Panc1 (cell line): ENCODE measurements around the gene SNX24. TPM values are rescaled to one million over a fixed set of nuclear protein-coding genes. Genes with fewer than 3 reads are reported as not detected.

ENCODE experiments used
- ATAC-seq: fragments of 200-7000 bp; cut with Tn5 transposase; 2 replicates; pipeline ENCODE4 v1.9.1; 2020; ENCODE audit warnings: mild to moderate bottlenecking, moderate library complexity
- BruUV-seq: library from RNA; stranded (reverse); fragments of 400-500 nt; replicated peaks from 2 replicates; lab custom pipeline; 2021; lab: Mats Ljungman, UMichigan
- CTCF ChIA-PET: fragments of 300-600 bp; sonication (Branson Sonifier 250); formaldehyde crosslinking; loops from one replicate; lab custom pipeline; 2022; ENCODE audit warnings: antibody characterized with exemption; lab: Charles Lee
- POLR2A ChIA-PET: fragments of 300-600 bp; sonication (Branson Sonifier 250); formaldehyde crosslinking; loops from one replicate; lab custom pipeline; 2022; ENCODE audit warnings: antibody characterized with exemption; lab: Charles Lee
- DNase-seq: peaks from one replicate; pipeline ENCODE4 v3.0.0-alpha.2; 2010; ENCODE audit warnings: low read depth, low spot score
- H3K27ac ChIP-seq: 2 replicates; pipeline ENCODE4 v1.5.1; 2011; ENCODE audit warnings: mild to moderate bottlenecking, low read length, inconsistent platforms
- H3K27me3 ChIP-seq: fragments of 200-500 bp; sonication (Bioruptor generic); 2 replicates; pipeline ENCODE4 v1.6.0; 2014; ENCODE audit warnings: low read length, inconsistent platforms; ENCODE audit not compliant: control insufficient read depth, insufficient read depth
- H3K36me3 ChIP-seq: fragments of 200-500 bp; sonication (Bioruptor generic); 2 replicates; pipeline ENCODE4 v1.5.1; 2014; ENCODE audit warnings: inconsistent platforms, mild to moderate bottlenecking, low read length, moderate library complexity; ENCODE audit not compliant: control insufficient read depth, insufficient read depth
- H3K4me1 ChIP-seq: 2 replicates; pipeline ENCODE4 v1.5.1; 2011; ENCODE audit warnings: inconsistent platforms, mild to moderate bottlenecking, low read length, moderate library complexity; ENCODE audit not compliant: control insufficient read depth, insufficient read depth
- H3K4me3 ChIP-seq, 2 experiments: 2 replicates each; pipeline ENCODE4 v1.5.1; 2011 to 2012; ENCODE audit warnings: low read depth in 2 of 2, low read length in 2 of 2, mild to moderate bottlenecking in 2 of 2, inconsistent platforms in 1 of 2, moderate library complexity in 1 of 2
- H3K9me3 ChIP-seq: fragments of 200-500 bp; sonication (Bioruptor generic); 2 replicates; pipeline ENCODE4 v1.5.1; 2014; ENCODE audit warnings: low read depth, mild to moderate bottlenecking, inconsistent platforms, low read length, moderate library complexity; ENCODE audit not compliant: control insufficient read depth, insufficient read depth
- CTCF ChIP-seq: fragments of 450-650 bp; IDR thresholded peaks from 2 replicates; pipeline ENCODE4 v1.5.1; 2017; ENCODE audit warnings: mild to moderate bottlenecking
- POLR2AphosphoS5 ChIP-seq: IDR thresholded peaks from 2 replicates; pipeline ENCODE4 v1.6.1; 2012; ENCODE audit warnings: mild to moderate bottlenecking, low read depth, low read length, moderate library complexity
- SIN3A ChIP-seq: IDR thresholded peaks from 2 replicates; pipeline ENCODE4 v1.6.1; 2012; ENCODE audit warnings: low read depth, mild to moderate bottlenecking, low read length, moderate library complexity, borderline replicate concordance; ENCODE audit not compliant: insufficient read depth
- TCF7L2 ChIP-seq: IDR thresholded peaks from 2 replicates; pipeline ENCODE4 v1.6.1; 2011; ENCODE audit warnings: mild to moderate bottlenecking, low read depth, low read length, inconsistent platforms
- in situ Hi-C: cut with HindIII; loops from 2 replicates; pipeline ENCODE4 v1.10.0; 2016; ENCODE audit warnings: low sequenced_read_pairs, low pct_unique_long_range_greater_than_20kb
- intact Hi-C: fragments of 100-400 bp; cut with micrococcal nuclease; formaldehyde crosslinking; loops from one replicate; pipeline ENCODE4 v1.10.0; 2022; ENCODE audit not compliant: unreplicated experiment
- total RNA-seq: library from RNA; stranded (reverse); gene quantifications from one replicate; pipeline ENCODE4 v1.2.1, GENCODE V29; 2021; ENCODE audit not compliant: unreplicated experiment
- TF ChIP-seq, protein P1 (sequence below), 2 experiments: IDR thresholded peaks; 2 replicates each; pipeline ENCODE4 v1.6.1; 2011 to 2012; ENCODE audit warnings: low read depth in 2 of 2, control low read depth in 1 of 2, low read length in 1 of 2, mild to moderate bottlenecking in 1 of 2, moderate library complexity in 1 of 2; ENCODE audit not compliant: insufficient read depth in 1 of 2

The SNX24 gene
- total RNA-seq, 1 experiment from 2014 or later = 32.8 TPM

DNA sequence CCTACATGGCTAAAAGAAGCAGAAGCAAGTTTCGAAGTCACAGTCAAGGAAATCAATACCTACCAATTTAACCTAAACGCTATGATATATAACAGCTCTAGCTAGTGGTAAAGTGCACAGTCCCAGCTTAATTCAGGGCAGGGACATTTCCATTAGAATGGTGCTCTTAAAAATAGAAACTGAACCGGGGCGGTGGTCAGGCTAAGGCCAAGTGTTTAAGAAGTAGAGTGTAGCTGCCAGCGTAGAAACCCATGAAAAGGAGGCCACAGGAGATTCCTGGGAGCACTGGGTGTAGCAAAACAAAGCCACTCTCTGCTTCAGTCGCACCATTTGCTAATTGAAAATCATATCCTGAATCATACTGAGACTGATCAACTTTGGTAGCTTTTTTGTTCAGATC is 162.3 kb downstream of the SNX24 start:
- H3K9me3 ChIP-seq = no peaks in the 10 kb centered on the region
- H3K27me3 ChIP-seq = no peaks in the 10 kb centered on the region
- TF ChIP-seq CTCF (no peak), TCF7L2 (no peak), SIN3A (no peak), POLR2AphosphoS5 (no peak)
- TF ChIP-seq, protein P1, sequence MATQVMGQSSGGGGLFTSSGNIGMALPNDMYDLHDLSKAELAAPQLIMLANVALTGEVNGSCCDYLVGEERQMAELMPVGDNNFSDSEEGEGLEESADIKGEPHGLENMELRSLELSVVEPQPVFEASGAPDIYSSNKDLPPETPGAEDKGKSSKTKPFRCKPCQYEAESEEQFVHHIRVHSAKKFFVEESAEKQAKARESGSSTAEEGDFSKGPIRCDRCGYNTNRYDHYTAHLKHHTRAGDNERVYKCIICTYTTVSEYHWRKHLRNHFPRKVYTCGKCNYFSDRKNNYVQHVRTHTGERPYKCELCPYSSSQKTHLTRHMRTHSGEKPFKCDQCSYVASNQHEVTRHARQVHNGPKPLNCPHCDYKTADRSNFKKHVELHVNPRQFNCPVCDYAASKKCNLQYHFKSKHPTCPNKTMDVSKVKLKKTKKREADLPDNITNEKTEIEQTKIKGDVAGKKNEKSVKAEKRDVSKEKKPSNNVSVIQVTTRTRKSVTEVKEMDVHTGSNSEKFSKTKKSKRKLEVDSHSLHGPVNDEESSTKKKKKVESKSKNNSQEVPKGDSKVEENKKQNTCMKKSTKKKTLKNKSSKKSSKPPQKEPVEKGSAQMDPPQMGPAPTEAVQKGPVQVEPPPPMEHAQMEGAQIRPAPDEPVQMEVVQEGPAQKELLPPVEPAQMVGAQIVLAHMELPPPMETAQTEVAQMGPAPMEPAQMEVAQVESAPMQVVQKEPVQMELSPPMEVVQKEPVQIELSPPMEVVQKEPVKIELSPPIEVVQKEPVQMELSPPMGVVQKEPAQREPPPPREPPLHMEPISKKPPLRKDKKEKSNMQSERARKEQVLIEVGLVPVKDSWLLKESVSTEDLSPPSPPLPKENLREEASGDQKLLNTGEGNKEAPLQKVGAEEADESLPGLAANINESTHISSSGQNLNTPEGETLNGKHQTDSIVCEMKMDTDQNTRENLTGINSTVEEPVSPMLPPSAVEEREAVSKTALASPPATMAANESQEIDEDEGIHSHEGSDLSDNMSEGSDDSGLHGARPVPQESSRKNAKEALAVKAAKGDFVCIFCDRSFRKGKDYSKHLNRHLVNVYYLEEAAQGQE (IDR thresholded peaks at IDR 0.05; ENCODE audit: insufficient read depth in 1 of 2, low read depth in 2 of 2, low read length in 1 of 2) = no peak
- CTCF ChIA-PET = no interaction called here
- H3K27ac ChIP-seq = no peak overlapping the region
- POLR2A ChIA-PET = interaction anchor here (1.2 kb wide), 1 partner anchor 27 kb away, joined by 3 read pairs; no protein-coding TSS in a partner anchor
- ATAC-seq (no peak), DNase-seq (no peak)
- no peak overlapping the region for H3K4me3 ChIP-seq
- in situ Hi-C loops (no loop called here), intact Hi-C loops (loop anchor here (10.0 kb wide), 1 partner anchor 493 kb away; no protein-coding TSS in a partner anchor)
- BruUV-seq = no TSS peak
- H3K36me3 ChIP-seq = no peaks in the 10 kb centered on the region
- H3K4me1 ChIP-seq = no peaks in the 10 kb centered on the region

- BruUV-seq = no TSS peak
- Histone ChIP-seq H3K36me3 (no peaks in the 10 kb centered on the region), H3K4me1 (no peaks in the 10 kb centered on the region), H3K27ac (no peak overlapping the region), H3K4me3 (no peak overlapping the region), H3K27me3 (no peaks in the 10 kb centered on the region), H3K9me3 (no peaks in the 10 kb centered on the region)
- ATAC-seq = no peak
- intact Hi-C loops (no loop called here), in situ Hi-C loops (no loop called here)
- no peak for DNase-seq
- TF ChIP-seq, protein P1 (IDR thresholded peaks at IDR 0.05; ENCODE audit: insufficient read depth in 1 of 2, low read depth in 2 of 2, low read length in 1 of 2) = no peak
- TF ChIP-seq TCF7L2 = no peak
- no peak for TF ChIP-seq POLR2AphosphoS5
- TF ChIP-seq CTCF = no peak
- TF ChIP-seq SIN3A = no peak
- CTCF ChIA-PET = no interaction called here
- POLR2A ChIA-PET = no interaction called here
Observed at GRCh38 chr5:123012321-123012720, 166.9 kb downstream of the SNX24 start.
